KMS-11 (cell line): ENCODE measurements around the gene EVI5L.

Experiments used
- H2AFZ ChIP-seq: fragments of 200-600 bp; sonication (generic); 2 replicates; pipeline ENCODE4 v1.6.1; 2016; ENCODE audit warnings: antibody characterized with exemption, mixed run types, low read depth
- H3K27ac ChIP-seq: fragments of 200-600 bp; sonication (generic); 2 replicates; pipeline ENCODE4 v1.6.1; 2016; ENCODE audit warnings: mild to moderate bottlenecking, mixed run types
- H3K27me3 ChIP-seq: fragments of 200-600 bp; sonication (generic); 2 replicates; pipeline ENCODE4 v1.6.1; 2017; ENCODE audit warnings: mild to moderate bottlenecking, low read depth, mixed run types, moderate library complexity; ENCODE audit not compliant: insufficient read depth
- H3K36me3 ChIP-seq: fragments of 200-600 bp; sonication (generic); 2 replicates; pipeline ENCODE4 v1.6.1; 2017; ENCODE audit warnings: mild to moderate bottlenecking, mixed run types; ENCODE audit not compliant: insufficient read depth
- H3K4me1 ChIP-seq: fragments of 200-600 bp; sonication (generic); 2 replicates; pipeline ENCODE4 v1.6.1; 2016; ENCODE audit warnings: mild to moderate bottlenecking, low read depth, mixed run types; ENCODE audit not compliant: poor library complexity, severe bottlenecking
- H3K4me2 ChIP-seq: fragments of 200-600 bp; sonication (generic); 2 replicates; pipeline ENCODE4 v1.7.0; 2016; ENCODE audit warnings: mild to moderate bottlenecking, mixed run types
- H3K4me3 ChIP-seq: fragments of 200-600 bp; sonication (generic); IDR thresholded peaks from 2 replicates; pipeline ENCODE4 v1.6.1; 2017; ENCODE audit warnings: low read depth, low read length, mixed read lengths; ENCODE audit not compliant: insufficient read depth
- H3K79me2 ChIP-seq: fragments of 200-600 bp; sonication (generic); 2 replicates; pipeline ENCODE4 v1.6.1; 2016; ENCODE audit warnings: low read depth, mixed run types; ENCODE audit not compliant: insufficient read depth
- H3K9ac ChIP-seq: fragments of 200-600 bp; sonication (generic); 2 replicates; pipeline ENCODE4 v1.6.1; 2016; ENCODE audit warnings: mild to moderate bottlenecking, mixed run types
- H4K20me1 ChIP-seq: fragments of 200-600 bp; sonication (generic); 2 replicates; pipeline ENCODE4 v1.6.1; 2016; ENCODE audit warnings: mild to moderate bottlenecking, mixed run types; ENCODE audit not compliant: insufficient read depth
- CTCF ChIP-seq: fragments of 200-600 bp; sonication (generic); conservative IDR thresholded peaks from 2 replicates; pipeline ENCODE4 v1.6.1; 2017; ENCODE audit warnings: low read depth, mild to moderate bottlenecking, antibody characterized with exemption, low read length, moderate library complexity, mixed read lengths

EVI5L gene

DNA sequence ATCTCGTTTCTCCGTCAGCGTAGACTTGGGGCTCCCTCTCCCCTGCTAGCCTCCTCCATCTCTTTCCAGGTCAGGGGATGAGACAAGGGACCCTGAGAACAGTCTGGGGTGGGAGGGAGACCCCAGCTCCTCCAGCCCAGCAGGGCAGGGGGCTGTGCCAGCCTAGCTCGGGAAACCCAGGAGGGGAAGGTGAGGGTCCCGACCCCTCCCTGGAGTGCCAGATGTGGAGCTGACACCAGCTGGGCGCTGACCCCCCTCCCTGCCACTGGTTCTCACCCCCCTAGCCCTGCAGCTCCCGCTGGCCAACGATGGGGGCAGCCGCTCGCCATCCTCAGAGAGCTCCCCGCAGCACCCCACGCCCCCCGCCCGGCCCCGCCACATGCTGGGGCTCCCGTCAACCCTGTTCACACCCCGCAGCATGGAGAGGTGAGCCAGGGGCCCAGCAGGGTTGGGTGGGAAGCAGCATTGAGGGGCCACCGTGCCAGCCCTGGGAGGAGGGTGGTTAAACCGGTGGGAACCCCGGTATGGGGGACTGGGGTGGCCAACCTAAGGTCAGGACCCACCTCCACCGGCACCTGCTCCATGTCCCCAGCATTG is 79.6 kb downstream of the EVI5L start:
- no peaks in the 10 kb centered on the region for H3K36me3 ChIP-seq
- H3K27me3 ChIP-seq: no peaks in the 10 kb centered on the region
- TF ChIP-seq CTCF: no peak
- no peak overlapping the region for H3K4me3 ChIP-seq
- H3K27ac ChIP-seq: no peak overlapping the region
- no peak overlapping the region for H3K9ac ChIP-seq
- peaks cover 25% of the 10 kb centered on the region for H3K79me2 ChIP-seq
- no peaks in the 10 kb centered on the region for H4K20me1 ChIP-seq
- peaks cover 5% of the 10 kb centered on the region for H3K4me1 ChIP-seq
- no peak overlapping the region for H3K4me2 ChIP-seq
- H2AFZ ChIP-seq: no peak overlapping the region

GRCh38 chr19:7910321-7911161 is 80.5 kb downstream of the EVI5L start:
- Histone ChIP-seq H3K9ac (no peak overlapping the region), H2AFZ (no peak overlapping the region), H3K4me2 (no peak overlapping the region), H3K4me1 (no peaks in the 10 kb centered on the region), H3K36me3 (no peaks in the 10 kb centered on the region), H4K20me1 (no peaks in the 10 kb centered on the region), H3K27ac (no peak overlapping the region), H3K27me3 (peaks cover 2% of the 10 kb centered on the region; the same call in 1 of the 2 replicates), H3K79me2 (peaks cover 16% of the 10 kb centered on the region), H3K4me3 (no peak overlapping the region)
- TF ChIP-seq CTCF: no peak

DNA sequence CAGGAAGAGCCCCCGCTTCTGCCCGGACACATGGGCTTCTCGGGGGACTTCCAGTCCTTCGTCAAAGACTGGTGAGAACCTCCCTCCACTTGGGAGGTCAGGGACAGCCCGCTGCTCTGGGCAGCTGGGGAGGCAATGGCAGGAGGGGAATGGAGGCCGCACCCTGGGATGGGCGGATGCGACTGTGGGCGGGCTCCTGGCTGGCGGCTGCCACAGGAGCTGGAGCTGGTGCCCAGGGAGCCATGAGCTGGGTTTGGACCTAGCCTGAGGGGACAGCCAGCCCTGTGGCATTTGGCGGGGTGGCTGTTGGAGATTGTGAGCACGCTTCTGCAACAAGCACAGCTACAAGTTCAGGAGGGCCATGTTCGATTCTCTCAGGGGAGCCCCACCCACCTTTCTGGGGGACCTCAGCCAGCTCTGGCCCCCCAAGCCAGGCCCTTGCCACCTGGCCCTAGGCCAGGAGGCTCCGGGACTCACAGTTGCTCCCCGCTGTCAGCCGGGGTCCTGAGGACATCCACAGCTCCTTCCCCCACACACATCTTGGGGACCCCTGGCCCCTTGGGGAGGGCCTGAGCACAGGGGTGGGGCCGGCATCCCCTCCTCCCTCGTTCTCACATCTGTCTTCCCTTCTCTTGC is 81.6 kb downstream of the EVI5L start:
- Histone ChIP-seq H4K20me1 (no peaks in the 10 kb centered on the region), H3K4me1 (no peaks in the 10 kb centered on the region), H3K79me2 (peaks cover 5% of the 10 kb centered on the region), H3K9ac (no peak overlapping the region), H2AFZ (no peak overlapping the region), H3K27ac (no peak overlapping the region), H3K36me3 (no peaks in the 10 kb centered on the region), H3K4me3 (no peak overlapping the region), H3K27me3 (peaks cover 9% of the 10 kb centered on the region), H3K4me2 (no peak overlapping the region)
- TF ChIP-seq CTCF: no peak

GRCh38 chr19:7912144-7912696 is 82.2 kb downstream of the EVI5L start:
- no peaks in the 10 kb centered on the region for H3K4me1 ChIP-seq
- H2AFZ ChIP-seq: no peak overlapping the region
- no peak overlapping the region for H3K27ac ChIP-seq
- H3K4me3 ChIP-seq: no peak overlapping the region
- no peaks in the 10 kb centered on the region; the same call in 1 of the 2 replicates for H3K79me2 ChIP-seq
- no peaks in the 10 kb centered on the region for H4K20me1 ChIP-seq
- H3K36me3 ChIP-seq: no peaks in the 10 kb centered on the region
- no peak overlapping the region for H3K9ac ChIP-seq
- TF ChIP-seq CTCF: no peak
- H3K27me3 ChIP-seq: peaks cover 14% of the 10 kb centered on the region
- no peak overlapping the region for H3K4me2 ChIP-seq
